GM10248 (cell line): ENCODE data around the gene BRD9.

ENCODE experiments used
- CTCF ChIA-PET: fragments of 300-600 bp; sonication (Branson Sonifier 250); formaldehyde crosslinking; extraction: SDS; loops from one replicate; lab custom pipeline; 2021; ENCODE audit warnings: antibody characterized with exemption; lab: Yijun Ruan, JAX
- POLR2A ChIA-PET: fragments of 350-650 bp; sonication (Branson Sonifier 250); formaldehyde crosslinking; extraction: SDS; loops from one replicate; lab custom pipeline; 2020; ENCODE audit warnings: antibody characterized with exemption; lab: Yijun Ruan, JAX
- DNase-seq: peaks from one replicate; pipeline ENCODE4 v3.0.0; 2012; ENCODE audit errors: extremely low spot score
- TF ChIP-seq, protein P1 (sequence below): IDR thresholded peaks from 2 replicates; pipeline ENCODE4 v1.5.1; 2012; ENCODE audit warnings: mild to moderate bottlenecking, low read depth; ENCODE audit errors: extremely low read depth, missing control alignments, control extremely low read depth

The BRD9 gene

DNA sequence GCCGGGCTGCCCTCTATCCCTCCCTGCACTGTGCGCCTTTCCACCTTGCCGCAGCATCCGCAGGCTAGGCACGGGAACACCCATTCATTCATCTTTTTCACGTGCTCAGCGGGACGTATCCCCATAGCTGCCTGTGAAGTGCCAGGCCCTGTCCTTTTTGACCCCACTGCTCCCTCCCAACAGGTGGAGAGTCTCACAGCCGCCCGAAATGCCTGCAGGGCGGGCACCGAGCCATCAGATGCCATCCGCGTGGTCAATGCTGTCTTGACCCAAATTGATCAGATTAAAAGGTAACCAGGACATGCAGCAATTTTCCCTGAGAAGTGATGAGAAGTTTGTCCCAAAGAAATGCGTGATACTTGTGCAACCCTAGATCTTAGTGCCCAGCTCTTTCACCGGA is 15.6 kb upstream of the BRD9 start:
- CTCF ChIA-PET, result interaction anchor here (1.1 to 1.7 kb wide), 3 partner anchors 12 to 238 kb away, joined by 3 to 4 read pairs (median 4); no protein-coding TSS in a partner anchor
- no peak for DNase-seq
- POLR2A ChIA-PET, result interaction anchor here (0.5 kb wide), 1 partner anchor 158 kb away, joined by 3 read pairs; no protein-coding TSS in a partner anchor
- TF ChIP-seq, protein P1, sequence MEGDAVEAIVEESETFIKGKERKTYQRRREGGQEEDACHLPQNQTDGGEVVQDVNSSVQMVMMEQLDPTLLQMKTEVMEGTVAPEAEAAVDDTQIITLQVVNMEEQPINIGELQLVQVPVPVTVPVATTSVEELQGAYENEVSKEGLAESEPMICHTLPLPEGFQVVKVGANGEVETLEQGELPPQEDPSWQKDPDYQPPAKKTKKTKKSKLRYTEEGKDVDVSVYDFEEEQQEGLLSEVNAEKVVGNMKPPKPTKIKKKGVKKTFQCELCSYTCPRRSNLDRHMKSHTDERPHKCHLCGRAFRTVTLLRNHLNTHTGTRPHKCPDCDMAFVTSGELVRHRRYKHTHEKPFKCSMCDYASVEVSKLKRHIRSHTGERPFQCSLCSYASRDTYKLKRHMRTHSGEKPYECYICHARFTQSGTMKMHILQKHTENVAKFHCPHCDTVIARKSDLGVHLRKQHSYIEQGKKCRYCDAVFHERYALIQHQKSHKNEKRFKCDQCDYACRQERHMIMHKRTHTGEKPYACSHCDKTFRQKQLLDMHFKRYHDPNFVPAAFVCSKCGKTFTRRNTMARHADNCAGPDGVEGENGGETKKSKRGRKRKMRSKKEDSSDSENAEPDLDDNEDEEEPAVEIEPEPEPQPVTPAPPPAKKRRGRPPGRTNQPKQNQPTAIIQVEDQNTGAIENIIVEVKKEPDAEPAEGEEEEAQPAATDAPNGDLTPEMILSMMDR, result no peak

DNA sequence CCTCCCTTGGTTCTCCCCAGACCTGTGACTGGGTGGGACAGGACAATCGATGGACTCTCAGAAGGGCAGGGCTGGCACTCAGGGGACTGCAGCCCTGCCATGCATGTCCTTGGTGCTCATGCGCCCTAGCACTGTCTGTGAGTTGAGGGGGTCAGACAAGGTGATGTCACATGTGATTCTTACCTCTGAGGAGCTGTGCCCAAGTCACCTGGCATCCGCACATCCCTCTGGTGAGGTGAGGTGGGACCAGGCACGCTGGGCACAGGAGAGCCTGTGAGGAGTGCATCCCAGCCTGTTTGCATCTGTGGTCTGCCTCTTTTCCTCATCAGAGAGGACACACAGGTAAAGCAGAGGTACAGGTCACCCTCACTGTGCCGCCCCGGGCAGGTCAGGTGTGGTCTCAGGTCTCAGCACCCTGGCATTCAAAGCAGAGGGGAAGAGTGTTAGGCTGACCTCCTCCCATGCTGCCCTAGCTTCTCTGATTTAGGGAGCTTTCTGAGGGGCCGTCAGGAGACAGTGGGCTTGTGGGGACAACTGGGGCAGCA is 14.8 kb upstream of the BRD9 start:
- no peak for DNase-seq
- ChIA-PET CTCF (interaction anchor here (1.0 to 1.7 kb wide), 3 partner anchors 12 to 590 kb away, joined by 3 to 4 read pairs (median 4); no protein-coding TSS in a partner anchor), POLR2A (no interaction called here)
- TF ChIP-seq, protein P1, result no peak

DNA sequence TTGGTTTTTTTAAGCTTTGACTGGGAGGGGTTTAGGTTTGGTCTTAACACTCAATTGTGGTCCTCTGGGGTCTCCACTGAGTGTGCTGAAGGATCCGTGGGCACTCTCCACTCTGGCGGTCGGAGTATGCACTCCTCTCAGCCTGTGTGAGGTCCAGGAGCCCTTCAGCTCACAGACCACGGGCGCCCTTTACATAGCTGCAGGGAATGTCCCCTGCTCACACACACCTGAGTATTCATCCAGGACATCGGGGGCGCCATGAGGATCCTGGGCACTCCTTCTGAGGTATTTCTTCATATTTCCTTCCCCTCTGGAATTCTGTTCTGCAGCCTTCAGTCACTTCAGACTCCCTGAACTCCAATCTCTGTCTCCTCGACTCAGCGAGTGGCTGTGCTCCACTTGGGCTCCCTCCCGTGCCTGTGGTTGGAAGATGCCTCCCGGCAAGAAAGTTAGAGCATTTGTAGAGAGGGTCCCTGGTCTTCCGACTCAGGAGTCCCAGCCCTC is 12.6 kb upstream of the BRD9 start:
- CTCF ChIA-PET, result interaction anchor here (1.0 to 7.3 kb wide), 7 partner anchors 11 to 459 kb away, joined by 3 to 73 read pairs (median 4); partner anchors contain the start of genes BRD9 and TRIP13
- DNase-seq, result no peak
- TF ChIP-seq, protein P1, result no peak
- POLR2A ChIA-PET, result no interaction called here

DNA sequence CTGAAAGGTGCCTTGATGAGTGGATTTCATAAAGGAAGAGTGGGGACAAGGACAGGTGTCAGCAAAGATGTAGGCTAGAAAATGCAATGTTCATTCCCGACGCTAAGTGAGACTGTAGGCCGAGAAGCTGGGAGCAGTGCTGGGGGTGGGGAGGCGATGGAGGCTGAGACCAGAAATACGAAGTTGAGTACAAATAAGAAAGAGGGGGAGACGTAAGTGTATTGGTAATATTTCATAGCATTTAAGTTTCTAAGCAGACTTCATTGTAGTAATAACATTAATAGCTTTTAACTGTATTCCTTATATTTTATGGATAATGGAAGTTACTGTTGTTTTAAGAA is 11.1 kb upstream of the BRD9 start:
- CTCF ChIA-PET, result interaction anchor here (0.6 to 7.3 kb wide), 13 partner anchors 8 to 716 kb away, joined by 3 to 73 read pairs (median 5); partner anchors contain the start of genes BRD9 and TRIP13
- POLR2A ChIA-PET, result no interaction called here

DNA sequence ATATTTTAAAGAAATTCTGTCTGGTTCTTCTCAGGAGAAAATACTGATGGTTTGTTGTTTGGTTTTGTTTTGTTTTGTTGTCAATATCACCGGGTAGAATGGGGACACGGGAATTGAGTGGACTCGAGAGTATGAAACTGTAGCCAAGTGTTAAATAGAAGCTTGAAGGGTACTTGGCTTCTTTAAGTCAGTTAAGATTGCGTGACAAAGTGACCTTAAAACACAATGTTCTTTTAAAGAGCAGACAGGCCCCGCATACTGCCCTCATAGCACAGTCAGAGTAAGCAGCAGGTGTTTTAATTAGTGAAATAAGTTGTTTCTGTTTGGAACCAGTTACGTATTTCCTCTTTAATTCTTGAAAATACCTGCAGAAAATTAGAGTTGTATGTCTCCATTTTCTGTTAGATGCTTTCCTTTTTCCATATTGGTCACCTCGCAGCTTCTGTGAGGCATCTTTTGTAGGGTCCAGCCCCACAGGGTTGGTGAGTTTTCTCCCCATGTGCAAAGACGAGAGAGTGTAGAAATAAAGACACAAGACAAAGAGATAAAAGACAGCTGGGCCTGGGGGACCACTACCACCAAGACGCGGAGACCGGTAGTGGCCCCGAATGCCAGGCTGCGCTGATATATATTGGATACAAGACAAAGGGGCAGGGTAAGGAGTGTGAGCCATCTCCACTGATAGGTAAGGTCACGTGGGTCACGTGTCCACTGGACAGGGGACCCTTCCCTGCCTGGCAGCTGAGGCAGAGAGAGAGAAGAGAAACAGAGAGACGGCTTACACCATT is 9.7 kb upstream of the BRD9 start:
- DNase-seq, result no peak
- ChIA-PET CTCF (interaction anchor here (0.6 to 7.3 kb wide), 18 partner anchors 8 to 743 kb away, joined by 3 to 73 read pairs (median 5); partner anchors contain the start of genes BRD9 and TRIP13), POLR2A (interaction anchor here (0.6 kb wide), 1 partner anchor 629 kb away, joined by 4 read pairs; no protein-coding TSS in a partner anchor)
- TF ChIP-seq, protein P1, result no peak

More for the DNA sequence above, 11.1 kb upstream of the BRD9 start:
- no peak for DNase-seq
- TF ChIP-seq, protein P1, result no peak

DNA sequence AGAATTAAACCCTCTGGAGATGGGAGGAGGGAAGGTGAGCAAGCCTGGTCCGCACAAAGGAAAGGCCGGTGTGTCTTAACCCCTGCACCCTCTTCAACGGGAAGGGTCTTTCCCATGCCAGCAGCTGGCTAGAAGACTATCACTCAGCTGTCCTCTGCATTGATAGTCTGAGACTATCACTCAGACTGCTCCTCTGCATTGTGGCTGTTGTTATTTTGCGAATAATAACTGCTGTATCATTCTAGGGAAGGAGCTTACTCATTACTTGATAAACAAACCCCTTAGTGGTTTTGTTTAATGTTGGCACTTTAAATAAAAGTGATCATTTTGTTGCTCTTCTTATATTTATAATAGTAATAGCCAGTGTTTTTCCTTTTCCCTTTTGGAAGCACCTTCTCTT is 8.2 kb upstream of the BRD9 start:
- CTCF ChIA-PET, result interaction anchor here (1.0 to 7.3 kb wide), 6 partner anchors 26 to 744 kb away, joined by 3 to 73 read pairs (median 6); no protein-coding TSS in a partner anchor
- DNase-seq, result no peak
- POLR2A ChIA-PET, result no interaction called here
- TF ChIP-seq, protein P1, result no peak
